Neuron (in vitro differentiated cells): ENCODE measurements around the gene SEMA3A.

Experiments used
- H2AFZ ChIP-seq: one replicate; pipeline ENCODE4 v1.6.1; 2013; ENCODE audit warnings: low read depth, mild to moderate bottlenecking, inconsistent platforms, low read length, moderate library complexity
- H3K27me3 ChIP-seq: one replicate; pipeline ENCODE4 v1.6.1; 2013; ENCODE audit warnings: low read length; ENCODE audit not compliant: insufficient read depth
- H3K36me3 ChIP-seq: one replicate; pipeline ENCODE4 v1.6.1; 2013; ENCODE audit warnings: low read length; ENCODE audit not compliant: insufficient read depth
- H3K4me1 ChIP-seq: one replicate; pipeline ENCODE4 v1.6.1; 2013; ENCODE audit warnings: low read length; ENCODE audit not compliant: insufficient read depth
- H3K4me3 ChIP-seq: 2 replicates; pipeline ENCODE4 v1.5.1; 2013; ENCODE audit warnings: mild to moderate bottlenecking, low read length, moderate library complexity
- H3K9me3 ChIP-seq: one replicate; pipeline ENCODE4 v1.6.1; 2013; ENCODE audit warnings: low read length

The SEMA3A gene

GRCh38 chr7:83931968-83932367, 262.6 kb downstream of the SEMA3A start:
- no peaks in the 10 kb centered on the region for H3K36me3 ChIP-seq
- no peaks in the 10 kb centered on the region for H3K4me1 ChIP-seq
- no peak overlapping the region for H3K4me3 ChIP-seq
- no peaks in the 10 kb centered on the region for H3K9me3 ChIP-seq
- no peak overlapping the region for H2AFZ ChIP-seq
- no peaks in the 10 kb centered on the region for H3K27me3 ChIP-seq

- Histone ChIP-seq H3K27me3 (no peaks in the 10 kb centered on the region), H3K4me1 (no peaks in the 10 kb centered on the region), H3K9me3 (no peaks in the 10 kb centered on the region), H3K4me3 (no peak overlapping the region), H2AFZ (no peak overlapping the region), H3K36me3 (no peaks in the 10 kb centered on the region)
These were observed 264.3 kb downstream of the SEMA3A start for GRCh38 chr7:83930262-83930661.

- Histone ChIP-seq H3K4me1 (no peaks in the 10 kb centered on the region), H2AFZ (no peak overlapping the region), H3K9me3 (no peaks in the 10 kb centered on the region), H3K4me3 (no peak overlapping the region), H3K27me3 (no peaks in the 10 kb centered on the region), H3K36me3 (no peaks in the 10 kb centered on the region)
These were observed 268.7 kb downstream of the SEMA3A start for GRCh38 chr7:83925860-83926259.

DNA sequence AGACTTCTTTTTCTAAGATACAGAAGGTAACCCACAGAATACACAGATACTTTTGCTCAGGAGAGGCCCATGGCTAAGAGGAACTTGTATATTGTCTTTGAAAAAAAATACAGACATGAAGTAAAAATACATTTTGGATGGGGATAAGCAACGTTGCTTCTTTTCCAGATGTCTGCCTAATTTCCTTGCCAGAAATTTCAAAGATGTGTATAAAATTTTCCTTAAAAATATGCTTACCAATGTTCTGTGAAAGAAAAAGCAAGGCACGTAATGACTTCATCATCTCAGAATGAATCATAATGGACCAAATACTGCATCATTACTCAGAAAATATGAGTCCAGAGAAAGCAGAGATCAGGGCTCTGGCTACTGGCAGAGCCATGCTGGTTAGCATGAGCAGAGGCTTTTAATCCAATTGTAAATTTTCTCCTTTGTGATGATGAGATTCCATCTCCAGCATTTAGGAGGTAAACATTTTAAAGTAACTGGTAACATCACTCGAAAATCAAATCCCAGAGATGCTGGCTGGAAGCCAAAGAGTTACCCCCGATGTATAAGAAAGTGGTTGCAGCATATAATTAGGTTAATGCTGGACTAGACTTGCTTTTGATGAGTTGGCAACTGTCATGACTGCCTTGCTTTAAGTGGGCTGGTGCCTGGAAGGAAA, 272.5 kb downstream of the SEMA3A start:
- Histone ChIP-seq H3K36me3 (no peaks in the 10 kb centered on the region), H3K27me3 (no peaks in the 10 kb centered on the region), H2AFZ (no peak overlapping the region), H3K4me1 (no peaks in the 10 kb centered on the region), H3K4me3 (no peak overlapping the region), H3K9me3 (no peaks in the 10 kb centered on the region)

GRCh38 chr7:83921271-83921940, 273.2 kb downstream of the SEMA3A start:
- Histone ChIP-seq H3K4me3 (no peak overlapping the region), H3K9me3 (no peaks in the 10 kb centered on the region), H3K36me3 (no peaks in the 10 kb centered on the region), H3K27me3 (no peaks in the 10 kb centered on the region), H3K4me1 (no peaks in the 10 kb centered on the region), H2AFZ (no peak overlapping the region)

DNA sequence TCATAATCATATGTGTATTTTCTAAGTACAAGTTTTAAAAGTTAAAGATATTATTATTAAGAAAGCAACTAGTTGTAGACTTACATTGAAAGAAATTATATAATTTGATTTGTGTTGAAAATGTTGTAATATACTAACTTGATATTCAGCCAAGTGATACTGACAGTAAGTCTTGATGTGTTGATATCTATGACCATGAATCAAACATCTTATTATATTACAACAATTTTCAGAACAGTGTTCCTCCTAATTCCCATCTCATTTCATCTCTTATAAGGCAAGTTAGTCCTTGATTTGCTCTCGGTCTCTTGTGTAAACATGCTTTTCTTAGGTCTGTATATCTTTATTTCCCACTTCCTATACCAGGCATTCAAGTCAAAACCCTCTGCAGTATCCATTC, 276.4 kb downstream of the SEMA3A start:
- no peaks in the 10 kb centered on the region for H3K9me3 ChIP-seq
- no peak overlapping the region for H3K4me3 ChIP-seq
- no peaks in the 10 kb centered on the region for H3K36me3 ChIP-seq
- H2AFZ ChIP-seq, result no peak overlapping the region
- H3K27me3 ChIP-seq, result no peaks in the 10 kb centered on the region
- no peaks in the 10 kb centered on the region for H3K4me1 ChIP-seq

DNA sequence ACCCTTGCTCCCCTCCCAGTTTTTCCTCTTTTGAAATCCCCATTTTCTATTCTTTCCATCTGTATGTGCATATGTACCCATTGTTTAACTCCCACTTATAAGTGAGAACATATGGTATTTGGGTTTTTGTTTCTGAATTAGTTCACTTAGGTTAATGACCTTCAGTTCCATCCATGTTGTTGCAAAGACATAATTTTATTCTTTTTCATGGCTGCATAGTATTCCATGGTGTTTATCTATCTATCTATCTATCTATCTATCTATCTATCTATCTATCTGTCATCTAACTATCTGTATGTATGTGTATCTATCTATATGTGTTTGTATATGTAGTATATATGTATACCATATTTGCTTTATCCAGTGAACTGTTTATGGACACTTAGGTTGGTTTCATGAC, 281.4 kb downstream of the SEMA3A start:
- H2AFZ ChIP-seq, result no peak overlapping the region
- no peaks in the 10 kb centered on the region for H3K4me1 ChIP-seq
- H3K9me3 ChIP-seq, result no peaks in the 10 kb centered on the region
- H3K27me3 ChIP-seq, result no peaks in the 10 kb centered on the region
- no peak overlapping the region for H3K4me3 ChIP-seq
- no peaks in the 10 kb centered on the region for H3K36me3 ChIP-seq

DNA sequence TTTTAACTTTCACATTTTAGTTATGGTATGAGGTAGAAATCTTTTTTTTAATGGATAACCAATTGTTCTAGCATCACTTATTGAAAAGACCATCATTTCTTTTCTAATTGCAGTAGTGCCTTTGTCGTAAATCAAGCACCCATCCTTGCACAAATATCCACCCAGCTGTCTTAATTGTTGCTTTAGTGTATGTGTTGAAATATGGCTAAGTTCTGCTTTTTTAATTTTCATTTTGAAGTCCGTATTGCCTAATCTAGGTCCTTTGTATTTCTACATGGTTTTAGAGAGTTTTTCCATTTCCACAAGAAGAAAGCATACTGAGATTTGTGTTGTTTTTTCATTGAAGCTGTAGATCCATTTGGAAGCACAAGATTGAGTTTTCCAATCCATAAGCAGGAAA, 286.1 kb downstream of the SEMA3A start:
- Histone ChIP-seq H3K27me3 (no peaks in the 10 kb centered on the region), H3K36me3 (no peaks in the 10 kb centered on the region), H3K9me3 (no peaks in the 10 kb centered on the region), H3K4me3 (no peak overlapping the region), H3K4me1 (no peaks in the 10 kb centered on the region), H2AFZ (no peak overlapping the region)
